Measurements from ENCODE around the gene PNLDC1.
A peak's percentile ranks its signal among the peaks of the same experiment; 100 is the strongest.

PNLDC1 gene, protein sequence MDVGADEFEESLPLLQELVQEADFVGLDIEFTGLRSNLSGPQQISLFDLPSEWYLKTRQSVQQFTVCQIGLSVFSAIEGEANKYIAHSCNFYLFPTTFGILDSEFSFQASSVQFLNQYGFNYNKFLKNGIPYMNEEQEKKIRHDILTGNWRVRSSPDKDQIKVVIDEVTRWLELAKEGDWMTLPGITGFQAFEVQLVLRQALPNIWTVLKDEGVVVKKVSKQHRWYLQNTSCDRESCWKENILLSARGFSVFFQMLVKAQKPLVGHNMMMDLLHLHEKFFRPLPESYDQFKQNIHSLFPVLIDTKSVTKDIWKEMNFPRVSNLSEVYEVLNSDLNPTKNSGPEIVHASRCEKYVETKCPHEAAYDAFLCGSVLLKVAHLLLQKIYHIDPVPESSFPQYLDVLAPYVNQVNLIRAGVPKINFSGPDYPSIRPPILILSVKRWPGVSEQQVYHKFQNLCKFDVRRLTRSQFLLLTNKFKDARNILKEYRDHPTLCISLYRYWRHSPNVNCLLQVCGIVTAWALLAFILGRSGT

DNA sequence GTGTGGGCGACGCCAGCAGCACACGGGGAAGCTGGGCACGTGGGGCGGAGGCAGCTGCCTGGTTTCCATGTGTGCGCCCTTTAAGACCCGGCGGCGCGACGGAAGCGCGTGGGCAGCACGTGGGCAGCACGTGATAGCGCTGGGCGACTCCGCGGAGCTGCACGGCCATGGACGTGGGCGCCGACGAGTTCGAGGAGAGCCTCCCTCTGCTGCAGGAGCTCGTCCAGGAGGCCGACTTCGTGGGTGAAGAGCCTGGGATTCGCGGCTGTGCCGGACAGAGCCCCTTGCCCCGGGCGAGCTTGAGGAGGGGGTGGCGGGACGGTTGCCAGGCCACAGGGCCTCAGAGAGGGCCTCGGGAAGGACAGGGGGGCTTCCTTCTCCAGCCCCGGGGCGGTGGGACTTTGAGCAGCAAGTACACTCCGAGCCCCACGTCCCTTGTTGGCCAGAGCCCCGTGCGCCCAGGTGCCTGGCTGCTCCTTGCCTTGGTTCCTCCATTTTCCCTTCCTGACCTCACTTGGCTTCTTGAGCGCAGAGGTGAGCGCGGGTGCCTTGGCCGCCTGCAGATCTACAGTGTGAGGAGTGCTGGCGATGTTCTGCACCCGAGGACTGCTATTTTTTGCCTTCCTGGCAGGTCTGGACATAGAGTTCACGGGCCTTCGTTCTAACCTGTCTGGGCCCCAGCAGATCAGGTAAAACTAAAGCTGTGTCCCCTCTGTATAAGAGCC is at the start of gene PNLDC1:
TSS of gene PNLDC1 (plus strand) at position 136 of the 725 bp plus-strand sequence. CDS start at position 168, 32 bp downstream.
- no peak for DNase-seq (ENCODE audit: low spot score)

DNA sequence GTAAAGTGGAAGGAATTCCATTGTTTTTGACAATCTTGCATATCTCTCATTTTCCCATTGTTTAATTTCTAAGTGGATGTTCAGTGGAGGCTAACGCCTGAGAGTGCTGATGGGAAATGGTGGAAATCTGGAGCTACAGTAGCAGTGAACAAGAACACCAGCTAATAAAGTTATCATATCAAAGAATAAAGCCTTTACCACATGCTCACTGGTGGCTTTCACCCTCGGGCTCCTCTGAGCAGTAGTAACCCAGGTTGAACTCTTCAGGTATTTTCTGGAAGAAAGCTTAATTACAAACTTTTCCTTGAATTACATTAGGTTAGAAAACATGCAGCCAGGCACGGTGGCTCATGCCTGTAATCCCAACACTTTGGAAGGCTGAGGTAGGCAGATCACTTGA is 48.6 kb upstream of the PNLDC1 start:
- no peak for DNase-seq (ENCODE audit: low spot score)

DNA sequence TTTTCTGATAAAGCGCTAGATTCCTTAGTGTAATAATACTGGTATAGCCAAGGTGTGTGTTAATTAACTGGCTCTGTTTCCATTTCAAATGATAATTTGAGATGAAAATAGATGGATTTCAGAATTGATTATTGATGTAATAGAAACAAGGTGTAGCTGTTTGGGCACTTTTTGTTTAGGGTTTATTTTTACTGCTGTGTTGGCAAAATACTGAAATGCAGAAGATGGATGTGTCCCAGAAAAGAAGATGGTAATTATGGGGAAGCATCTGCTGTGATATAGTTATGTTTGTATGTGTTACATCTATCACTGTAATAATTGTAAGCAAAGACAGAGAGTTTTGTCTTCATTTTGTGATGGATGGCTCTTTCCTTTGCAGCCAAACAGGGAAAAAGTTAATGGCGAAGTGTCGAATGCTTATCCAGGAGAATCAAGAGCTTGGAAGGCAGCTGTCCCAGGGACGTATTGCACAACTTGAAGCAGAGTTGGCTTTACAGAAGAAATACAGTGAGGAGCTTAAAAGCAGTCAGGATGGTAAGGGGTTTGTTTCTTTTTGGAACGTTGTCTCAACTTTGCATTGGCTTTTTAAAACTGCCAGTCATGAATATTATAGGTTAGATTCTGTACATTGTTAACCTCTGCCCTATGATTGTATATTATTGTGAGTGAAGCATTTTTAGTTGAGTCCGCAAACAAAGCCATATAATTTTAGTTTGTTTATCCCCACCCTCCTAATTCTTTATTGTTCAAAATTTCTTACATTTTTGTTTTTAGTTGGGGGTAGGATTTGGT is 46.8 kb upstream of the PNLDC1 start:
- no peak for DNase-seq (ENCODE audit: low spot score)

DNA sequence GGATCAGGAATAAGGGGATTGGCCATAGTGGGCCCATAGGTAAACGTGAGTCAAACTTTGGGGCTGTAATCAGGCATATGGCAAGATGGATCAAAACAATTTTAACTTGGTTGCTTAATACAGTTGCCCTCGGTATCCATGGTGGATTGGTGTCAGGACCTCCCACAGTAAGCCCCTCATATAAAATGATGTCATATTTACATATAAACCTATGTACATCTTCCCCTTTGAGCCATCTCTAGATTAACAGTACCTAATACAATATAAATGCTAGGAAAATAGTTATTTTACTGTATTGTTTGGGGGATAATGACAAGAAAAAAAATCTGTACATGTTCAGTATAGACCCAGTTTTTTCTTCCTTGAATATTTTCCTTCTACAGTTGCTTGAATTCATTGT is 45.7 kb upstream of the PNLDC1 start:
- DNase-seq (ENCODE audit: low spot score), result no peak

DNA sequence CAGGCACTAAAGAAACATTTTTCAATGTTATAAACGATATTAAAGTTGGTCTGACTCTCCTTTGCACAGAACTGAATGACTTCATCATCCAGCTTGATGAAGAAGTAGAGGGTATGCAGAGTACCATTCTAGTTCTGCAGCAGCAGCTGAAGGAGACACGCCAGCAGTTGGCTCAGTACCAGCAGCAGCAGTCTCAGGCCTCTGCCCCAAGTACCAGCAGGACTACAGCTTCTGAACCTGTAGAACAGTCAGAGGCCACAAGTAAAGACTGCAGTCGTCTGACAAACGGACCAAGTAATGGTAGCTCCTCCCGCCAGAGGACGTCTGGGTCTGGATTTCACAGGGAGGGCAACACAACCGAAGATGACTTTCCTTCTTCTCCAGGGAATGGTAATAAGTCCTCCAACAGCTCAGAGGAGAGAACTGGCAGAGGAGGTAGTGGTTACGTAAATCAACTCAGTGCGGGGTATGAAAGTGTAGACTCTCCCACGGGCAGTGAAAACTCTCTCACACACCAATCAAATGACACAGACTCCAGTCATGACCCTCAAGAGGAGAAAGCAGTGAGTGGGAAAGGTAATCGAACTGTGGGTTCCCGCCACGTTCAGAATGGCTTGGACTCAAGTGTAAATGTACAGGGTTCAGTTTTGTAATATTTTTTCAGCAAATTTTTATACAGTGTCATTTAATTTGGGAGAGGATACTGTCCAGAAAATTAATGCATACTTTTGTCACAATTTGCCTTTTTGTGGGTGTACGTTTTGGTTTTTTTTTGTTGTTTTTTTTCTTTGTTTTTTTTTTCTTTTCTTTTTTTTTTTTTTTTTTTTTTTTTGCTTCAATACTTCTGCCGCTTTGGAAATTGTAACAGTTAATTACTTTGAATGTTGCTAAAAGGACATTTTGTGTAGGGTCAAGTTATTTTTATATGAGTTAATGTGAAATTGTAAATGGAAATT is 44.8 kb upstream of the PNLDC1 start:
- no peak for DNase-seq (ENCODE audit: low spot score)

DNA sequence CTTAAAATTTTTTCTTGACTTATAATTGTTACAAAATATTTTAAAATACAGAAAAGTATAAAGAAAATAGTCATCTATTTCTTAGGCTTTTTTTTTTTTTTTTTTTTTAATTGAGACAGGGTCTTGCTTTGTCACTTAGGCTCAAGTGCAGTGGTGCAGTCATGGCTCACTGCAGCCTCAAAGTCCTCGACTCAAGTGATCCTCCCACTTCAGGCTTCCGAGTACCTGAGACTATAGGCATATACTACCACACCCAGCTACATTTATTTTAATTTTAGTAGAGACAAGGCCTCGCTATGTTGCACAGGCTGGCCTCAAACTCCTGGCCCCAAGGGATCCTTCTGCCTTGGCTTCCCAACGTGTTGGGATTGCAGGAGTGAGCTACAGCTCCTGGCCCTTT is 43.6 kb upstream of the PNLDC1 start:
- DNase-seq (ENCODE audit: low spot score), result no peak

DNA sequence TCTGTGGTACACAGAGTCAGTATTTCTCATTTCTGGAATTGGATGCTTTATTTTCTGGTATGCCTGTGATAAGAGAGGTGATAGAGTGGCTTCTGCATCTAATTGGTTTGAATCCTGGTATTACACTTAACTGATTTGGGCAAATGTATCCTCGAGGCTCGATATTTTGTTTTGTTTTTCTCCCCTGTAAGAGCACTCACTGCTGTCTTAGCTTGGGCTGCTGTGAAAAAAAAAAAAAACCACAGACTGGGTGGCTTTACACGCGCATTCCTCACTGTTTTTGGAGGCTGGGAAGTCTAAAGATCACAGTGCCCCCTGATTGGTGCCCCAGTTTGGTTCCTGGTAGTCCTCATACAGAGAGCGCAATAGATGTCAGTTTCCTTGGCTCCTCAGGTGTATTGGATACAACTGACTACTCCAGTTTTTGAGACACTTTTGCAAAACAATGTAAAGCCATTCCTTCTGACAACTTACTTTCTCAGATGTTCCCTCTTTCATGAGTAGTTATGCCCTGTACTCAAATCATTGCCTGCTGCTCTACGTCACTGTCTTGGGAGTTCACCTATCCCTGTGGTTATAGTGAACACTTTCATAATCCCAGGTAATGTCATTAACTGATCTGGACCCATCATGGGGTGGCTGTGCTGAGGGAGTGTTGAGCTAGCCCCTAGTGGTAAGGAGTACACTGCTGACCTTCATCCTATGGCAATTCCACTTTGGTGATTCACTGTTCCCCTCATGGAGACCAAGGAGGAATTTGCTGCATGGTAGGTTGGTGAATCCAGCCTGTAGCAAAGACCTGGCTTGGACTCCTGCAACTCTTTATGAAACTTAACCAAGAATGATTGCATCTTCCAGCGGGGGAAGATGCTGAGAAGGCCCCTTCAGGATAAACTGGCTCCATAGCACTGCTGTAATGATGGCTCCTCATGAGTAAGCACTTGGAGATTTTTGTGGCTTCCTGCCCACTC is 41.8 kb upstream of the PNLDC1 start:
- no peak for DNase-seq (ENCODE audit: low spot score)

DNA sequence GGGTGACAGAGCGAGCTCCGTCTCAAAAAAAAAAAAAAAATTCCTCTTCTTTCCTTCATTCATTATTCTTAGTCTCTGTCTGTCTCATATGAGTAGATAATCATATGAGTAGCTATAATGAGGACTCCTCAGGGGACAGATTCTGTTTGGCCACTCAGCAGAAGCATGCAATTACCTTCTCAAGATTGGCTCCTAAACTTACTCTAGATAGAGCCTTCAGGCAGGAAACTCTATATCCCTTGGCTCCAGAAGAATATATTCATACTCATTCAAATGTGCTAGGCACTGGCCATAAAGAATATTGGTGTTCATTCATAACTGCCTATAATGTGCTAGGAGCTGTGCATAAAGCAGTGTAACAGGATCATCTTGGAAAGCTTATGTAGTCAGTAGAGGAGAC is 40.4 kb upstream of the PNLDC1 start:
- no peak for DNase-seq (ENCODE audit: low spot score)

DNA sequence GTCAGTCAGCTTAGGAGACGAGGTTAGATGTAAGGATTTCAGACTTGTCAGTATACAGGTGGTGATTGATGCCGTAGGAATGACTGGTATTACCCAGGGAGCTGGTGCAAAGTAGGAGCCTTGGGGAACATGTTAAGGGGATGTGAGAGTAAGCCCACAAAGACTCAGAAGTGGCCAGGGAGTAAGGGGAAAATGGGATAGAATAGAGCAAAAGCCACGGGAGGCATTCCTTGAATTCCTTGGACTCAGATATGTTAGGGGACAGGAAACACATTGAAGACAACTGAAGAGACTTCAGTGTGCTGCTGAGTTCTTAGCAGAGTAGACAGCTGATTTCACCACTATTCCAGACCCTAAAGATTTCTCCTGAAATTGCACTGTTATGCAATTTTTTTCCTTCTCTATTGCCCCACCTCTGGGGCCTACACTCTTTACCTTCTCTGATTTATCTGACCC is 39.4 kb upstream of the PNLDC1 start:
- DNase-seq (ENCODE audit: low spot score), result no peak

DNA sequence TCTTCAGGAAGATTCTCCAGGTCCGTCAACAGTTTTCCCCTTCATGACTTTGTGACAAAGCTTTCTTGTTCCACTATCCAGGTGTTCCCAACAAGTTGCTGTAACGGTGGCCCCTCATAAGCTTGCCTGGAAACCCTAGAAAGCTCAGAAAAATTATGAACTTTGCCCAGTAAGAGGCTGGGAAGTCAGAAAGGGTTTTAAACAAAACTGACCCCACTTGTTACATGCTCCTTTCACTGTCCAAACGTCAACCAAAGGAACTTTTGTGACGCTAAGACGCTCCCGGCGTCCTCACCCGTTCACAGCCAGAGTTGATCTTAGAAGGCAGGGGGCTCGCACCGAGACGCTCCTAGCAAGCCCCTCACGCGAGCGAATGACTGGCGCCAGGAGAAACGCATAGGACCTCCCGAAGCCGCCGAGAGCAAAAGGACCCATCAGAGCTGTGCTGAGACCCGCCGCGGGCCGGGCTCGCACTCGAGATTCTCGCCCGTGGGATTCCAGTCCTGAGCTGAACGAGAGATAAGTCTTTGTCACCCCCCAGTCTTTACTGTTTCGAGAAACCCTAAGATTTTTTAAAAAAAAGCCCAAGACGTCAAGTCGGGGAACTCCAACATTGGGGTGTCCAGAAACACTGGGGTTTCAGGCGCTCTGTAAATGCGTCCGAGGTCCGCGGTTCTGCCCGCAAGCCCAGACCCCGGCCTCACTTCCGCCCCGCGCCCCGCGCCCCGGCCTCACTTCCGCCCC is 38.8 kb upstream of the PNLDC1 start:
- no peak for DNase-seq (ENCODE audit: low spot score)

DNA sequence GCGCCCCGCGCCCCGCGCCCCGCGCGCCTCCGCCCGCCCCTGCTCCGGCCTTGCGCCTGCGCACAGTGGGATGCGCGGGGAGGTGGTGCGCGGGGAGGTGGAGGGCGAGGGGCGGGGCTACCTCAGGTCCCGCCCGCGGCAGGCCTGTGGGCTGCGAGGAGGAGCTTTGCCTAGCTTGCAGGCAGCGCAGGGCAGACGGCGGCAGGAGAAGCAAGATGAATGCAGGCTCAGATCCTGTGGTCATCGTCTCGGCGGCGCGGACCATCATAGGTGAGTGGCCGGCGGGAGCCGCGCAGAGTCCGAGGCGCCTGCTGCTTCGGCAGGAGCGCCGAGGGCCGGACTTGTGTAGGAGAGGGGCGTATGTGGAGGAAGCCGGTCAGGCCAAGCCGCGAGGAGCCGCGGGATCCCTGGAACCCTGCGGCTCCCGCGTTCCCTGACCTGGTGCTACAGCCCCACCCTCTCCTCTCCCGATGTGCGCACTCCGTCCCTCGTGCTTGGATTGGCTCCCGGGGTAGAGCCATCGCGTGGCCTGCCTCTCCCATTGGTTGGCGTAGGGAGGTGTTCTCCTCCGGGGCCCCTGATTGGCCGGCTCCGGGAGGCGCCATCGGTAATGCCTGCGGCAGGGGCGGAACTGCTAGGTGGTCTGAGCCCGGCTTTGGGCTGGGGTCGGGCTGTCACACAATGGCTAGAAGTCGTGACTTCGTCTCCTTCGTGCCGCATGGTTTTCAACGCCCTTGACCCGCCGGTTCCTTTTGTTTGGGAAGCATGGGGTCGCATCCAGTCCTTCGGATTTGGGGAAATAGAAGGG is 38.0 kb upstream of the PNLDC1 start, which contains the start of gene ACAT2:
TSS of gene ACAT2 (plus strand) at position 173 of the 808 bp plus-strand sequence. CDS start at position 216, 43 bp downstream.
- DNase-seq (ENCODE audit: low spot score), result peak; percentile 94

DNA sequence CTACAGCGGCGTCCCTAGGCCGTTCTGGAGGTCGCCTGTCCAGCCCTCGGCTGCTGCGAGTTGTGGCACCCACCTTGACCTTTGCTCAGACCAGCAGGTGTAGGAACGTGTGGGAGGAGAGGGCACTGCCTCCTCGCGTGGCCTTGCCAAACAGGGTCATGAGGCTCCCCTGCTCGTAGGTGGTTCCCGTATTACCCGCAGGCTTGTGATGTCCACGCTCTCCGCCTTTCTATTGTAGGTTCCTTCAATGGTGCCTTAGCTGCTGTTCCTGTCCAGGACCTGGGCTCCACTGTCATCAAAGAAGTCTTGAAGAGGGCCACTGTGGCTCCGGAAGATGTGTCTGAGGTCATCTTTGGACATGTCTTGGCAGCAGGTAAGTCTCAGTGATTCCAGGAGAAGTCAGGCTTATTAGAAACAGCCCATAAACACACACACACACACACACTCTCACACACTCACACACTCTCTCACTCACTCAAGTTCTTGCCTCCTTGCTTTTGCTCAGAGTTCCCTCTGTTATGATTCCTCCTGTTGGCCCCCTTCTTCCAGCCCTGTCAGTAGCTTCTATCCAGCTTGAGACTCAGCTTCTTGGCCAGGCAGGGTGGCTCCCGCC is 37.3 kb upstream of the PNLDC1 start:
- DNase-seq (ENCODE audit: low spot score), result peak; percentile 7

DNA sequence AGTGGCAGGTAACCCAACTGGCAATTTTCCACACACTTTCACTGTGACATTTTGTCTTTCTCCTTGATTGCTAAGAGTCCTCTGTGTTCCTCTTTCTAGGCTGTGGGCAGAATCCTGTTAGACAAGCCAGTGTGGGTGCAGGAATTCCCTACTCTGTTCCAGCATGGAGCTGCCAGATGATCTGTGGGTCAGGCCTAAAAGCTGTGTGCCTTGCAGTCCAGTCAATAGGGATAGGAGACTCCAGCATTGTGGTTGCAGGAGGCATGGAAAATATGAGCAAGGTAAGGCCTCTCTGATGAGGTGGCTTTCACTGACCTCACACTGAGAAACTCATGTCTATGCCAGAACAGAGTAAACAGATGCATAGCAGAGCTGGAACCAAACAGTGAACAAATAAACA is 33.2 kb upstream of the PNLDC1 start:
- no peak for DNase-seq (ENCODE audit: low spot score)

DNA sequence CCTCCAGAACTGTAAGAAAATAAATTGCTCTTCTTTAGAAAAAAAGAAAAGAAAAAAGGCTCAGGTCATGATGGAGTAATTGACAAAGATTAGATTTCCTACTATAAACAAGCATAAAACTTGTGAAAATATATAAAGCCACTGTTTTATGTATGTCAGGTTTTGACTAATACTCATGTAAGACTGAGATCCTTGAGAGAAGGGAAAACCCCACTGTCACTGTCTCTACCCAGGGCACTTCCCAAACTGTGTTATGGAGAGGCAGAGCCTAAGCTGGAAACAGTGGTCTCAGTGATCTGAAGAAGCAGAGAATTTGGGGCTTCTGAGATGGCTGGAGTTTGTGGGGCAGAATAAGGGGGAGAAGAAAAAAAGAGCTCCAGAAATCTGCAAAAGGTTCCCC is 30.6 kb upstream of the PNLDC1 start:
- no peak for DNase-seq (ENCODE audit: low spot score)

DNA sequence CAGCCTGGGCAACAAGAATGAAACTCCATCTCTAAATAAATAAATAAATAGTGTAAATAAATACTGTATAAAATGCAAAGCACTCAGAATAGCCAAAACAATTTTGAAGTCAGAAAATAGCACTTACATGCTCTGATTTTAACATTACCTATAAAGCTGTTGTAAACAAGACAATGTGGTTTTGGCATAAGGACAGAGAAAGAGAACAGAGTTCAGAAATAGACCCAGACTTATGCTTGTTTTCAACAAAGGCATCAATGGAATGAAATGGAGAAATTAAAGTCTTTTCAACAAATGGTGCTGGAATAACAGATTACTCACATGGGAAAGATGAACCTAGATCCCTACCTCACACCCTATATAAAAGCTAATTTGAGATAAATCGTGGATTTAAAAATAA is 27.9 kb upstream of the PNLDC1 start:
- DNase-seq (ENCODE audit: low spot score), result no peak

DNA sequence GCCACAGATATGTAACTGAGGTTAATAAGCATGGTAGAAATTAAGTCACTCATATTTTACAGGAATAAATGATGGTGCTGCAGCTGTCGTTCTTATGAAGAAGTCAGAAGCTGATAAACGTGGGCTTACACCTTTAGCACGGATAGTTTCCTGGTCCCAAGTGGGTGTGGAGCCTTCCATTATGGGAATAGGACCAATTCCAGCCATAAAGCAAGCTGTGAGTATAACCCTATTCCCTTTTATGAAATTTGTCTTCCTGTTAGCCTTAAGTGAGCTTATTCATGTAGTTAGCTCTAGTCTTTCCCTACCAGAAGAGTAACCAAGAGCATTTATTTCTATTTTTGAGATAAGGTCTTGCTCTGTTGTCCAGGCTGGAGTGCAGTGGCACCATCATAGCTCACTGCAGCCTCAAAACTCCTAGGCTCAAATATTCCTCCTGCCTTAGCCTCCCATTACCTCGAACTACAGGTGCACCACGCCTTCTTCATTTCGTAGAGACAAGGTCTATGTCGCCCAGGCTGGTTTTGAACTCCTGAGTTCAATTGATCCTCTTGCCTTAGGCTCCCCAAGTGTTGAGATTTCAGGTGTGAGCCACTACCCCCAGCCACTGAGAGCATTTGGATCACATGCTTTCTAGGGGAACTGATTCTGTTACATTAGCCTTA is 22.7 kb upstream of the PNLDC1 start:
- no peak for DNase-seq (ENCODE audit: low spot score)

DNA sequence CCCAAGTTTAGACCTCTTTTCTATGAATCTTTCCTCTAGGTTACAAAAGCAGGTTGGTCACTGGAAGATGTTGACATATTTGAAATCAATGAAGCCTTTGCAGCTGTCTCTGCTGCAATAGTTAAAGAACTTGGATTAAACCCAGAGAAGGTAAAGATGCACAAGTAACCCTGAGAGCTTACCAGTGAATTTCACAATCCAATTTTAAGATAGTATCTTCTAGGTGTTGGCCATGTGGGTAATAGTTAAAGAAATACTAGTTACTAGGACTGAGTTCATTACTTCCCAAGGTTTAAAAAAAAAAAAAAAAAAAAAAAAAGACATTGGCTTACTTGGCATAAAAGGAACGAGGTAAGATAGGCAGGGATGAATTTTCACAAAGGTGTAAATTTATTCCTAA is 21.9 kb upstream of the PNLDC1 start:
- no peak for DNase-seq (ENCODE audit: low spot score)
